Measurements from ENCODE around the gene FAM193B.

The FAM193B gene

GRCh38 chr5:177504086-177505056 lies 50.0 kb downstream of the FAM193B start:
- Histone ChIP-seq H3K9me3 (ENCODE audit: low read length) (no peaks in the 10 kb centered on the region), H3K27me3 (ENCODE audit: insufficient read depth, low read length) (no peaks in the 10 kb centered on the region), H3K4me3 (ENCODE audit: low read length) (no peak overlapping the region), H3K36me3 (ENCODE audit: insufficient read depth, low read length) (no peaks in the 10 kb centered on the region), H3K4me1 (ENCODE audit: insufficient read depth, low read length) (peaks cover 37% of the 10 kb centered on the region), H2AFZ (ENCODE audit: low read depth, low read length) (no peak overlapping the region)

DNA sequence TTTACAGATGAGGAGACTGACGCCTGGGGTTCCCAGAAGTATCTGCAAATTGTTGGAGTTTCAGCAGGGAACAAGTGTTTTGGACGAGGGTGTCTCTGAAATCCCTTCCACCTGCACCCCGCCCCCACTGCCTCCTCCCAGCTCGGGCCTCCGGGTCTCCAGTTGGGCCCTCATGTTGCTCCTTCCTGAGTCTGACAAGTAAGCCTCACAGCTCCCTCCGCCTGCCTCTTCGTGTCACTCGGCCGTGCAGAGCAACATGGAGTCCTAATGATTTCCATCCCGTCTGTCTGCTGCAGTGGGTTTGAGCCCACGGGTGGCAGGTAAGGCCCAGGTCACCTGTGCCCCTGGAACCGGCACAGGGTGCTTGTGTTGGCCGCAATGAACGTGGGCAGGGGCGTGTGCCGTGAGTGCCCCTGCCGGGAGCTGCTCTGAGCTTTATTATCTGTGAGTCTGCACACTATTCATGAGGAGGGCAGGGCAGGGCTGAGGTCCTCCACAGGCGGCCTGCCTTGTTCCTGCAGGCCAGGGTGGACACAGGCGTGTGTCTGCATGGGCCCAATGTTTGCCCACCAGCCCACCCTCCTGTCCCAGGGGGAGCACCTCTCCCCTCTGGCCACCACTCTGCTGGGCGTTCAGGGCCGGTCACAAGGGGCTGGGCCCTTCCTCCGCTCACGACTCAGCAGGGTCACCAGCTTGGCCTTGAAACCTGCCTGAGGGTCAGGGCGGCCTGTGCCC lies 50.8 kb downstream of the FAM193B start:
- Histone ChIP-seq H3K27me3 (ENCODE audit: insufficient read depth, low read length) (no peaks in the 10 kb centered on the region), H3K36me3 (ENCODE audit: insufficient read depth, low read length) (no peaks in the 10 kb centered on the region), H3K4me1 (ENCODE audit: insufficient read depth, low read length) (peaks cover 28% of the 10 kb centered on the region), H3K9me3 (ENCODE audit: low read length) (no peaks in the 10 kb centered on the region), H3K4me3 (ENCODE audit: low read length) (no peak overlapping the region), H2AFZ (ENCODE audit: low read depth, low read length) (no peak overlapping the region)

- Histone ChIP-seq H3K9me3 (ENCODE audit: low read length) (no peaks in the 10 kb centered on the region), H3K27me3 (ENCODE audit: insufficient read depth, low read length) (no peaks in the 10 kb centered on the region), H3K36me3 (ENCODE audit: insufficient read depth, low read length) (no peaks in the 10 kb centered on the region)
These were observed 51.5 kb downstream of the FAM193B start for GRCh38 chr5:177502886-177503285.

GRCh38 chr5:177501874-177502678 lies 52.3 kb downstream of the FAM193B start:
- Histone ChIP-seq H3K27me3 (ENCODE audit: insufficient read depth, low read length) (no peaks in the 10 kb centered on the region), H3K4me1 (ENCODE audit: insufficient read depth, low read length) (peaks cover 29% of the 10 kb centered on the region), H3K9me3 (ENCODE audit: low read length) (no peaks in the 10 kb centered on the region), H3K36me3 (ENCODE audit: insufficient read depth, low read length) (no peaks in the 10 kb centered on the region), H3K4me3 (ENCODE audit: low read length) (no peak overlapping the region), H2AFZ (ENCODE audit: low read depth, low read length) (no peak overlapping the region)

More at GRCh38 chr5:177502886-177503285, 51.5 kb downstream of the FAM193B start:
- peaks cover 27% of the 10 kb centered on the region for H3K4me1 ChIP-seq (ENCODE audit: insufficient read depth, low read length)
- no peak overlapping the region for H2AFZ ChIP-seq (ENCODE audit: low read depth, low read length)
- no peak overlapping the region for H3K4me3 ChIP-seq (ENCODE audit: low read length)

GRCh38 chr5:177500685-177501522 lies 53.5 kb downstream of the FAM193B start:
- H3K4me3 ChIP-seq (ENCODE audit: low read length) = no peak overlapping the region

DNA sequence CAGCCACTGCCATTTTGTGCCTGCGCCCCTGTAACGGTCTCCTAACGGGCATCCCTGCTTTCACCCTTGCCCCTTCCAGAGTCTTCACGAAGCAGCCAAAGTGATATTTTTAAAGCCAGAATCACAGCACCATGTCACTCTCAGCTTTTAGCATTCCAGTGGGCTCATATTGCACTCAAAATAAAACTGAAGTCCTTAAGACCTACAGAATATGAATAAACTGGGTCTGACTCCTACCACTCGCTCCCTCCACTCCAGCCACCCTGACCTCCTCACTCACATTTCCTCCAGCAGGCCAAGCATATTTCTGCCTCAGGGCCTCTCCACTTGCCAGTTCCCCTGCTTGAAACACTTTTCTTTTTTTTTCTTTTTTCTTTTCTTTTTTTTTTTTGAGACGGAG lies 54.5 kb downstream of the FAM193B start:
- Histone ChIP-seq H3K27me3 (ENCODE audit: insufficient read depth, low read length) (no peaks in the 10 kb centered on the region), H2AFZ (ENCODE audit: low read depth, low read length) (no peak overlapping the region), H3K4me1 (ENCODE audit: insufficient read depth, low read length) (peaks cover 47% of the 10 kb centered on the region), H3K9me3 (ENCODE audit: low read length) (no peaks in the 10 kb centered on the region), H3K36me3 (ENCODE audit: insufficient read depth, low read length) (peaks cover 8% of the 10 kb centered on the region), H3K4me3 (ENCODE audit: low read length) (no peak overlapping the region)

More at GRCh38 chr5:177500685-177501522, 53.5 kb downstream of the FAM193B start:
- H3K27me3 ChIP-seq (ENCODE audit: insufficient read depth, low read length) = no peaks in the 10 kb centered on the region
- no peaks in the 10 kb centered on the region for H3K9me3 ChIP-seq (ENCODE audit: low read length)
- H3K4me1 ChIP-seq (ENCODE audit: insufficient read depth, low read length) = peaks cover 36% of the 10 kb centered on the region
- H2AFZ ChIP-seq (ENCODE audit: low read depth, low read length) = no peak overlapping the region
- peaks cover under 1% of the 10 kb centered on the region for H3K36me3 ChIP-seq (ENCODE audit: insufficient read depth, low read length)

GRCh38 chr5:177498013-177498787 lies 56.2 kb downstream of the FAM193B start:
- Histone ChIP-seq H2AFZ (ENCODE audit: low read depth, low read length) (no peak overlapping the region), H3K4me1 (ENCODE audit: insufficient read depth, low read length) (peaks cover 56% of the 10 kb centered on the region), H3K36me3 (ENCODE audit: insufficient read depth, low read length) (peaks cover 14% of the 10 kb centered on the region)

DNA sequence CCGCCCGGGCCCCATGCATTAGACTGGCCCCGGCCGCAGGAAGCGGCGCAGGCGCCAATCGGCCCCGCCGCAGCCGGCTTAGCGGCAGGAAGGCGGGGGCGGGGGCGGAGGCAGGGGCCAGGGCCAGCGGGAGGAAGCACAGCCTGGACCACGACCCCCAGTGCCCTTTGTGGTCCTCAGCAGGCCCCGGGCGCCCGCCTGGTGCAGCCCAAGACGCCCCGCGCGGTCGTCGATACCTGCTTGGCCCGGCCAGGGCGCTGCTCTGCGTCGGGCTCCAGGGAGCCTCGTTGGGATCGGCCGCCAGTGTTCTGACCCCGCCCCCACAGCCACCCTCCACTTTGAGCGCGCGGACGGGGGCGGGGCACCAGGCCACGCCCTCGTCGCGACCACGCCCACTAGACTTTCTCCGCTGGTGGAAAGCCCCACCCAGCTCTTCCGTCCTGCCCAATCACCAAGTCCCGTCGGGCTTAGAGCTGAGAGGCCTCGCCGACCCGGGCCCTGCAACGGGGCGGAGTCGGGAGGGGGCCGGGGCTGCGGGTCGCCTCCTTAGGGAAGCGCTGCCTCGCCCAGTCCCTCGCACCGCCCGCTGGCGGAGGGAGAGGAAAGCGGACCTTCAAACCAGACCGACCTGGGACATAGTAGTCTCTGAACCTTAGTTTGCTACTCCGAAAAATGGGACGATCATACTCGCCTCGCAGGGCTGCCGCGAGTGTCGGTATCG lies 56.9 kb downstream of the FAM193B start, which contains the start of gene PDLIM7:
Gene PDLIM7 (minus strand): TSS at position 313 of the 721 bp plus-strand sequence. CDS start 1,092 bp downstream, outside the sequence.
- Histone ChIP-seq H3K9me3 (ENCODE audit: low read length) (no peaks in the 10 kb centered on the region), H3K27me3 (ENCODE audit: insufficient read depth, low read length) (no peaks in the 10 kb centered on the region), H2AFZ (ENCODE audit: low read depth, low read length) (no peak within 1 kb of the TSS), H3K36me3 (ENCODE audit: insufficient read depth, low read length) (peaks cover 19% of the 10 kb centered on the region), H3K4me3 (ENCODE audit: low read length) (peak within 1 kb of the TSS; percentile 80), H3K4me1 (ENCODE audit: insufficient read depth, low read length) (peaks cover 52% of the 10 kb centered on the region)

More at GRCh38 chr5:177498013-177498787, 56.2 kb downstream of the FAM193B start:
- Histone ChIP-seq H3K27me3 (ENCODE audit: insufficient read depth, low read length) (no peaks in the 10 kb centered on the region), H3K4me3 (ENCODE audit: low read length) (peak overlapping the region; percentile 11), H3K9me3 (ENCODE audit: low read length) (no peaks in the 10 kb centered on the region)

GRCh38 chr5:177496727-177497291 lies 57.6 kb downstream of the FAM193B start:
- peaks cover 25% of the 10 kb centered on the region for H3K36me3 ChIP-seq (ENCODE audit: insufficient read depth, low read length)
- H3K9me3 ChIP-seq (ENCODE audit: low read length) = no peaks in the 10 kb centered on the region
- H2AFZ ChIP-seq (ENCODE audit: low read depth, low read length) = no peak overlapping the region
- peak overlapping the region; percentile 80 for H3K4me3 ChIP-seq (ENCODE audit: low read length)
- H3K4me1 ChIP-seq (ENCODE audit: insufficient read depth, low read length) = peaks cover 45% of the 10 kb centered on the region
- no peaks in the 10 kb centered on the region for H3K27me3 ChIP-seq (ENCODE audit: insufficient read depth, low read length)

- H2AFZ ChIP-seq (ENCODE audit: low read depth, low read length) = no peak overlapping the region
- peaks cover 39% of the 10 kb centered on the region for H3K4me1 ChIP-seq (ENCODE audit: insufficient read depth, low read length)
- H3K4me3 ChIP-seq (ENCODE audit: low read length) = peak overlapping the region; percentile 80
- H3K27me3 ChIP-seq (ENCODE audit: insufficient read depth, low read length) = no peaks in the 10 kb centered on the region
- H3K9me3 ChIP-seq (ENCODE audit: low read length) = no peaks in the 10 kb centered on the region
- H3K36me3 ChIP-seq (ENCODE audit: insufficient read depth, low read length) = peaks cover 28% of the 10 kb centered on the region
These were observed 58.2 kb downstream of the FAM193B start for GRCh38 chr5:177496070-177496726.

All from neuron (in vitro differentiated cells).